Measurements from ENCODE around the gene SIDT2. TPM values are rescaled to one million over a fixed set of nuclear protein-coding genes. Genes with fewer than 3 reads are reported as not detected.

The SIDT2 gene
- total and polyA plus RNA-seq, 2 of the 4 experiments (the other 2 are of a cell fraction), result 7.3 to 30.3 TPM

DNA sequence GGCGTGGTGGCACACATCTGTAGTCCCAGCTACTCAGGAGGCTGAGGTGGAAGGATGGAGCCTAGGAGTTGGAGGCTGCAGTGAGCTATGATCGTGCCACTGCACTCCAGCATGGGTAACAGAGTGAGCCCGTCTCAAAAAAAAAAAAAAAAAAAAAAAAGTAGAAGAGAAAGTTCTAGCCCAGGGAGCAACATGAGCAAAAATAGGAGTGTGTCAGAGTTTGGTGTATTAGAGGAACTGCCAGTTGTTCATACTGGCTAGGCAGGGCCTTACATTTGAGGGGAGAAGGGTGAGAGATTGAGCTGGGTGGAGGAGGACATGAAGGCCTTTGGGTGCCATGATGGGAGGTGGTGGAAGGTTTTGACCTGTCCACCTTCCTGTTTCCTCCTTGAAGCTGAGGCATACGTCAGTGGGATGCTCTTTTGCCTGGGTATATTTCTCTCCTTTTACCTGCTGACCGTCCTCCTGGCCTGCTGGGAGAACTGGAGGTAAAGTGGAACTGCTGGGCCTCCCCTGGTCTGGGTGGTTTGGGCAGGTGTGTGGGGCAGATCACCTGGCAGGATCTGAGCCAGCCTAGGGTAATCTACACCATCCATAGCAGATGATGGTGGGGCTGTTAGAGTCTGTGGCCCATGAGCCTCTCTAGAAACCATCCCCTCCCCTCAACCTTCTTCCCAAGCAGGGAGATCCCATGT lies 7.3 kb downstream of the SIDT2 start:
- Histone ChIP-seq H2BK20ac (ENCODE audit: low read depth, low read length) (no peak overlapping the region), H2BK5ac (ENCODE audit: low read depth, low read length, poor library complexity, severe bottlenecking) (no peak overlapping the region), H3K9me1 (ENCODE audit: insufficient read depth, low read length) (peaks cover 3% of the 10 kb centered on the region), H3K4me1 (ENCODE audit: control insufficient read depth, insufficient read depth, low read length) (peaks cover 3% of the 10 kb centered on the region), H4K5ac (ENCODE audit: low read depth, low read length) (no peak overlapping the region), H3K18ac (ENCODE audit: low read depth, low read length) (no peak overlapping the region), H4K8ac (ENCODE audit: low read depth in 2 of 2, low read length in 2 of 2) (no peak overlapping the region), H3K27ac (ENCODE audit: insufficient read depth, low read length) (no peak overlapping the region), H3K56ac (ENCODE audit: extremely low read depth, insufficient read depth, low read length) (no peak overlapping the region), H3K9ac (ENCODE audit: low read depth, low read length) (no peak overlapping the region), H3K4me3 (ENCODE audit: insufficient read depth, low read depth, low read length) (no peak overlapping the region), H3K36me3 (ENCODE audit: control insufficient read depth, insufficient read depth, low read length) (peaks cover 64% of the 10 kb centered on the region), H2AK5ac (ENCODE audit: low read depth, low read length) (no peak overlapping the region), H3K9me3 (ENCODE audit: control insufficient read depth, insufficient read depth, low read length) (no peaks in the 10 kb centered on the region), H3K4ac (ENCODE audit: low read depth, low read length) (no peak overlapping the region), H3K23ac (ENCODE audit: low read depth, low read length) (no peak overlapping the region), H4K20me1 (ENCODE audit: insufficient read depth, low read length) (no peaks in the 10 kb centered on the region; the same call in 1 of the 2 replicates), H3K79me1 (ENCODE audit: low read depth in 1 of 2, low read length in 2 of 2) (peaks cover 5 to 8% of the 10 kb centered on the region in 2 experiments; a peak in 3 of 4 replicates), H2AK9ac (replicated peaks; ENCODE audit: low read depth, low read length, poor library complexity) (no peak overlapping the region), H2BK15ac (ENCODE audit: low read depth, low read length) (no peak overlapping the region), H2BK120ac (ENCODE audit: low read depth, low read length) (no peak overlapping the region), H3K27me3 (ENCODE audit: control insufficient read depth, insufficient read depth, low read length) (no peaks in the 10 kb centered on the region), H2AFZ (replicated peaks; ENCODE audit: low read length, poor library complexity) (no peak overlapping the region), H3K14ac (replicated peaks; ENCODE audit: low read depth, low read length) (no peak overlapping the region), H3K4me2 (ENCODE audit: low read depth, low read length) (no peak overlapping the region), H4K91ac (ENCODE audit: insufficient read depth, low read depth, low read length) (no peak overlapping the region)
- ChIA-PET CTCF (no interaction called here), POLR2A (ENCODE audit: unreplicated experiment) (no interaction called here)
- in situ Hi-C loops (cut with MboI; ENCODE audit: low sequenced_read_pairs) (no loop called here), dilution Hi-C loops (cut with HindIII; ENCODE audit: low sequenced_read_pairs, unreplicated experiment) (no loop called here), intact Hi-C loops (cut with micrococcal nuclease) (no loop called here)
- WGBS, 2 experiments (ENCODE audit: extremely low coverage in 2 of 2, insufficient read length in 1 of 2), result 92% methylated on average over 2 of the region's 5 CpGs; no CpG with 5 or more reads in 1 of the 2 experiments
- no peak for DNase-seq
- no TSS peak for BruUV-seq (replicated peaks)
- ATAC-seq (ENCODE audit: low read depth), result no peak
- TF ChIP-seq, protein P1, sequence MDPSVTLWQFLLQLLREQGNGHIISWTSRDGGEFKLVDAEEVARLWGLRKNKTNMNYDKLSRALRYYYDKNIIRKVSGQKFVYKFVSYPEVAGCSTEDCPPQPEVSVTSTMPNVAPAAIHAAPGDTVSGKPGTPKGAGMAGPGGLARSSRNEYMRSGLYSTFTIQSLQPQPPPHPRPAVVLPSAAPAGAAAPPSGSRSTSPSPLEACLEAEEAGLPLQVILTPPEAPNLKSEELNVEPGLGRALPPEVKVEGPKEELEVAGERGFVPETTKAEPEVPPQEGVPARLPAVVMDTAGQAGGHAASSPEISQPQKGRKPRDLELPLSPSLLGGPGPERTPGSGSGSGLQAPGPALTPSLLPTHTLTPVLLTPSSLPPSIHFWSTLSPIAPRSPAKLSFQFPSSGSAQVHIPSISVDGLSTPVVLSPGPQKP (IDR thresholded peaks at IDR 0.05; ENCODE audit: borderline replicate concordance, low read depth, low read length), result no peak
- TF ChIP-seq, protein P2, sequence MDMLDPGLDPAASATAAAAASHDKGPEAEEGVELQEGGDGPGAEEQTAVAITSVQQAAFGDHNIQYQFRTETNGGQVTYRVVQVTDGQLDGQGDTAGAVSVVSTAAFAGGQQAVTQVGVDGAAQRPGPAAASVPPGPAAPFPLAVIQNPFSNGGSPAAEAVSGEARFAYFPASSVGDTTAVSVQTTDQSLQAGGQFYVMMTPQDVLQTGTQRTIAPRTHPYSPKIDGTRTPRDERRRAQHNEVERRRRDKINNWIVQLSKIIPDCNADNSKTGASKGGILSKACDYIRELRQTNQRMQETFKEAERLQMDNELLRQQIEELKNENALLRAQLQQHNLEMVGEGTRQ (IDR thresholded peaks at IDR 0.05; ENCODE audit: low read depth, low read length), result no peak
- TF ChIP-seq NFE2L2 (IDR thresholded peaks at IDR 0.05; ENCODE audit: low read depth, low read length), result no peak
- TF ChIP-seq BHLHE40 (IDR thresholded peaks at IDR 0.05; ENCODE audit: low read depth, low read length), result no peak
- TF ChIP-seq SMC3 (IDR thresholded peaks at IDR 0.05; ENCODE audit: low read depth, low read length), result no peak
- no peak for TF ChIP-seq FOS (IDR thresholded peaks at IDR 0.05; ENCODE audit: low read depth, low read length)
- TF ChIP-seq POLR2A (IDR thresholded peaks at IDR 0.05; ENCODE audit: low read depth, low read length), result no peak
- TF ChIP-seq RCOR1 (IDR thresholded peaks at IDR 0.05; ENCODE audit: insufficient replicate concordance, low read length), result no peak
- no peak for TF ChIP-seq CHD1 (IDR thresholded peaks at IDR 0.05; ENCODE audit: low read depth, low read length)
- TF ChIP-seq MAFK (IDR thresholded peaks at IDR 0.05; ENCODE audit: low read depth, low read length), result no peak
- TF ChIP-seq CEBPB (IDR thresholded peaks at IDR 0.05; ENCODE audit: low read depth, low read length), result no peak
